ENCODE results near the gene CD22.
A peak's percentile ranks its signal among the peaks of the same experiment; 100 is the strongest.
"Not testable (repeated sequence)": the region's sequence is repeated elsewhere in the genome, so short reads cannot be mapped to it uniquely, and the experiment has no call there.

Gene CD22

GRCh38 chr19:35328851-35329285 lies at the start of gene CD22:
TSS of gene CD22 (plus strand) at chr19:35329187. CDS start at chr19:35332041, 2,854 bp downstream.
- DNase-seq = peak; percentile 39

- no peak for DNase-seq
Observed at GRCh38 chr19:35279374-35279773, 49.6 kb upstream of the CD22 start.

GRCh38 chr19:35279985-35280821 lies 48.8 kb upstream of the CD22 start:
- DNase-seq = no peak

GRCh38 chr19:35281303-35281702 lies 47.7 kb upstream of the CD22 start:
- no peak for DNase-seq

- no peak for DNase-seq
Observed at GRCh38 chr19:35284153-35285094, 44.6 kb upstream of the CD22 start.

- no peak for DNase-seq
Observed at GRCh38 chr19:35285095-35285449, 43.9 kb upstream of the CD22 start.

GRCh38 chr19:35285465-35285864 lies 43.5 kb upstream of the CD22 start:
- DNase-seq = not testable (repeated sequence)

GRCh38 chr19:35286101-35286500 lies 42.9 kb upstream of the CD22 start:
- not testable (repeated sequence) for DNase-seq

GRCh38 chr19:35287713-35288112 lies 41.3 kb upstream of the CD22 start:
- DNase-seq = no peak

GRCh38 chr19:35288331-35288730 lies 40.7 kb upstream of the CD22 start:
- DNase-seq = no peak

GRCh38 chr19:35288906-35289305 lies 40.1 kb upstream of the CD22 start:
- DNase-seq = no peak

GRCh38 chr19:35290381-35291127 lies 38.4 kb upstream of the CD22 start:
- no peak for DNase-seq

- no peak for DNase-seq
Observed at GRCh38 chr19:35291259-35291658, 37.7 kb upstream of the CD22 start.

- DNase-seq = no peak
Observed at GRCh38 chr19:35291916-35292315, 37.1 kb upstream of the CD22 start, which contains the start of gene MAG. TSS of gene MAG (plus strand) at chr19:35292161. CDS start at chr19:35295409, 3,248 bp downstream.

GRCh38 chr19:35292421-35293362 lies 36.3 kb upstream of the CD22 start:
- DNase-seq = no peak

- no peak for DNase-seq
Observed at GRCh38 chr19:35293363-35293739, 35.6 kb upstream of the CD22 start.

GRCh38 chr19:35293808-35294207 lies 35.2 kb upstream of the CD22 start:
- DNase-seq = no peak

- no peak for DNase-seq
Observed at GRCh38 chr19:35294328-35294727, 34.7 kb upstream of the CD22 start.

GRCh38 chr19:35294859-35295791 lies 33.9 kb upstream of the CD22 start:
- no peak for DNase-seq

GRCh38 chr19:35295792-35296462 lies 33.1 kb upstream of the CD22 start:
- DNase-seq = peak; percentile 53

All from stimulated activated CD8-positive, alpha-beta memory T cell treated with anti-CD3 and anti-CD28 coated beads, Interleukin-4, amount 100 ng/mL, for 48 hours (primary cell).